Central memory CD8-positive, alpha-beta T cell (primary cell): ENCODE measurements around the gene NFKB1.
"Not testable (repeated sequence)": the region's sequence is repeated elsewhere in the genome, so short reads cannot be mapped to it uniquely, and the experiment has no call there.

Source experiments
- ATAC-seq: fragments of 150-1000 bp; cut with Tn5 transposase; replicated peaks from 2 replicates; pipeline ENCODE4 v1.10.0; 2022; ENCODE audit warnings: mild to moderate bottlenecking, moderate FRiP score, moderate number of reproducible peaks; ENCODE audit not compliant: poor library complexity, severe bottlenecking; ENCODE audit errors: extremely low read depth
- DNase-seq, 2 donors: peaks; one replicate each; pipeline ENCODE4 v3.0.0; 2021; ENCODE audit warnings: low spot score in 2 of 2
- H3K27ac Mint-ChIP-seq: one replicate; pipeline ENCODE4 v1.8.0; 2022; ENCODE audit warnings: low read depth, mild to moderate bottlenecking, moderate library complexity, mixed read lengths
- H3K27me3 Mint-ChIP-seq: one replicate; pipeline ENCODE4 v1.8.0; 2022; ENCODE audit warnings: mixed read lengths
- H3K36me3 Mint-ChIP-seq: one replicate; pipeline ENCODE4 v1.8.0; 2022; ENCODE audit warnings: mild to moderate bottlenecking, moderate library complexity, mixed read lengths; ENCODE audit not compliant: insufficient read depth
- H3K4me1 Mint-ChIP-seq: one replicate; pipeline ENCODE4 v1.8.0; 2022; ENCODE audit warnings: mixed read lengths
- H3K4me3 Mint-ChIP-seq: one replicate; pipeline ENCODE4 v1.8.0; 2022; ENCODE audit warnings: mild to moderate bottlenecking, moderate library complexity, mixed read lengths
- H3K9me3 Mint-ChIP-seq: one replicate; pipeline ENCODE4 v1.8.0; 2022; ENCODE audit warnings: mixed read lengths

Gene NFKB1

DNA sequence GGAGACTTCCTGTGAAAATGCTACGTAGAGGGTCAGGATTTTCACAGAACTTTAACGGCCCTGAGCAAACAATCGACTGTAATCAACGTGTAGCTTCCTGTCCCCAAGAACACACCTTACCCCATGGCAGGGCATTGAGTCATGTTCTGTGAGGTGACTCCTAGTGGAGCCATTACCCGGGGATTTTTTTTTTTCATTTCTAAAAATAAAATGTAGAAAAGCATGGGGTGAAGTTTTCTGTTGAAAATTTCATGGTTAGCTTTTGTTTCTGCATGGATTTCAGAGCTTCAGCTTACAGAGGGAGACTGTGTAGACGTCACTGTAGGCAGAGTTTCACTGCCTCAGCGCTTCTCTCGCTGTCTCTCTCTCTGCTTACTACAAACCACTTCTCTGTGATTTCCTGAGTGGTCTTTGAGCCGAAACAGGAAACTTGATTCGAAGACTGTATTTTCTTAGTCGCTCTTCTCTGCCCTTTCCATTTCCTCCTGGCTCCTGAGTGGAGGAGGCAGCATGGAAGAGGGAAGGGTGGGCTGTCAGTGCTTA, 111.7 kb downstream of the NFKB1 start:
- Mint-ChIP-seq H3K27ac (peak overlapping the region; percentile 96), H3K9me3 (no peaks in the 10 kb centered on the region), H3K4me3 (peak overlapping the region; percentile 82), H3K36me3 (peaks cover 55% of the 10 kb centered on the region), H3K4me1 (peaks cover 48% of the 10 kb centered on the region), H3K27me3 (no peaks in the 10 kb centered on the region)
- peak; percentile 90 for ATAC-seq
- DNase-seq: peak in 1 of 2 donors; percentile 41

DNA sequence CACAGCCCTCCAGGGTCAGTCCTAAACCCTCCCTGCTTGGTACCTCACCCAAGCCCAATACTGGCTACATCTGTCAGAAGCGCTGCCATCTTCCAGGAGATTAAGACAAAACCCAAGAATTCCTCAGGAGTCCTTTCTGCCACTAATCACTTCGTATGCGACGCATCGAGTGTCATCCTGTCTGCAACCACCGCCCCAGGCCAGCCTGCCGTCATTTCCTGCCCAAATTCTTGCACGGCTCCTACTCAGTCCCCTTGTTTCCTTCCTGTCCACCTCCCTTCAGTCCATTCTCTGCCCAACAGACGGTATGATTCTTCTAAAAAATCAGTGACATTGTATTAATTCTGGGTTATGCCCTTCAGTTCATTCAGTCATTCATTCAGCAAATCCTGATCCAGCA, 113.6 kb downstream of the NFKB1 start:
- ATAC-seq (no peak), DNase-seq (no peak)
- Mint-ChIP-seq H3K36me3 (peaks cover 45% of the 10 kb centered on the region), H3K27me3 (no peaks in the 10 kb centered on the region), H3K9me3 (no peaks in the 10 kb centered on the region), H3K4me3 (peak overlapping the region; percentile 82), H3K4me1 (peaks cover 42% of the 10 kb centered on the region), H3K27ac (peak overlapping the region; percentile 96)

DNA sequence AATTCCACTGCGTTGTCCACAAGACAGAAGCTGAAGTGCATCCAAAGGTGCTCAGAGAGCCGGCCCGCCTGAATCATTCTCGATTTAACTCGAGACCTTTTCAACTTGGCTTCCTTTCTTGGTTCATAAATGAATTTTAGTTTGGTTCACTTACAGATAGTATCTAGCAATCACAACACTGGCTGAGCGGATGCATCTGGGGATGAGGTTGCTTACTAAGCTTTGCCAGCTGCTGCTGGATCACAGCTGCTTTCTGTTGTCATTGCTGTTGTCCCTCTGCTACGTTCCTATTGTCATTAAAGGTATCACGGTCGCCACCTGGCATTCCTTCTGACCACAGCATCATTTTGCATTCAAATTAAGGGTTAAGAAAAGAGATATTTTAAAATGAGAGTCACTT, 115.5 kb downstream of the NFKB1 start:
- Mint-ChIP-seq H3K4me3 (no peak overlapping the region), H3K27me3 (no peaks in the 10 kb centered on the region), H3K9me3 (no peaks in the 10 kb centered on the region), H3K36me3 (peaks cover 30% of the 10 kb centered on the region), H3K4me1 (peaks cover 35% of the 10 kb centered on the region), H3K27ac (no peak overlapping the region)
- DNase-seq (no peak), ATAC-seq (no peak)

DNA sequence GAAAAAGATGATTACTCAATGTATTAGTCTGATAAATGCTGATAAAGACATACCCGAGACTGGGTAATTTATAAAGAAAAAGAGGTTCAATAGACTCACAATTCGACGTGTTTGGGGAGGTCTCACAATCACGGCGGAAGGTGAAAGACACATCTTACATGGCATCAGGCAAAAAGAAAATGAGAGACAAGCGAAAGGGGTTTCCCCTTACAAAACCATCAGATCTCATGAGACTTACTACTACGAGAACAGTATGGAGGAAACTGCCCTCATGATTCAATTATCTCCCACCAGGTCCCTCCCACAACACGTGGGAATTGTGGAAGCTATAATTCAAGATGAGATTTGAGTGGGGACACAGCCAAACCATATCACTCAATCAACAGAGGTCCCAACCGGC, 117.9 kb downstream of the NFKB1 start:
- peaks cover 20% of the 10 kb centered on the region for H3K36me3 Mint-ChIP-seq
- DNase-seq, ATAC-seq, H3K27ac Mint-ChIP-seq, H3K27me3 Mint-ChIP-seq, H3K9me3 Mint-ChIP-seq, H3K4me3 Mint-ChIP-seq: not testable (repeated sequence)
- H3K4me1 Mint-ChIP-seq: peaks cover 14% of the 10 kb centered on the region

DNA sequence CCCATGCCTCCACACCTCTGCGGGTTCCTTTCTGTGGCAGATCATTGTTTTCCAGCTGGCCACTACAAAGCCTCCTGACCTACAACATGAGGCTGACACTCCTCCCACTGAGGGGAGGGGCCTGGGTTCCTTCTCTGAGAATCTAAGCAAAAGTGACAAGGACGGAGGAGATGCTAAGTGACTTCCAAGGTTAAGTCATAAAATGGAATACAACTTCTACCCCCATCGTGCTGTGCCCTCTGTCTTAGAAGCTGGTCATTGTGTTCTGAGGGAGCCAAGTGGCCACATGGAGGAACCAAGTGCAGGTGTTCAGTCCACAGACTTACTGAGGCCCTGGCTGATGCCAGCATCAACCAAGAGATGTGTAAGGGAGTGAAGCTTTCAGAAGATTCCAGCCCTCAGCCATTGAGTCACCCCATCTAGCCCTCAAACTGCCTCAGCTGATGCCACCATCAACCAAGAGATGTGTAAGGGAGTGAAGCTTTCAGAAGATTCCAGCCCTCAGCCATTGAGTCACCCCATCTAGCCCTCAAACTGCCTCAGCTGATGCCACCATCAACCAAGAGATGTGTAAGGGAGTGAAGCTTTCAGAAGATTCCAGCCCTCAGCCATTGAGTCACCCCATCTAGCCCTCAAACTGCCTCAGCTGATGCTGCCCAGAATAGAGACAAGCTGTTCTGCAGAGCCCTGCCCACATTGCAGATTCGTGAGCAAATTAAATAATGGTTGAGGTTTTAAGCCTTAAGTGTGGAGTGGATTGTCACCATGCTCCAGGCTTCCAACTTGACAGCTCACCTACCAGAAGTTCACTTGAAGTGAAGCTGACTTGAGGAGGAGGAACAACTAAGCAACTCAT, 118.8 kb downstream of the NFKB1 start:
- H3K27ac Mint-ChIP-seq, H3K9me3 Mint-ChIP-seq, H3K4me1 Mint-ChIP-seq, H3K4me3 Mint-ChIP-seq, DNase-seq, ATAC-seq, H3K27me3 Mint-ChIP-seq: not testable (repeated sequence)
- peaks cover 14% of the 10 kb centered on the region for H3K36me3 Mint-ChIP-seq

DNA sequence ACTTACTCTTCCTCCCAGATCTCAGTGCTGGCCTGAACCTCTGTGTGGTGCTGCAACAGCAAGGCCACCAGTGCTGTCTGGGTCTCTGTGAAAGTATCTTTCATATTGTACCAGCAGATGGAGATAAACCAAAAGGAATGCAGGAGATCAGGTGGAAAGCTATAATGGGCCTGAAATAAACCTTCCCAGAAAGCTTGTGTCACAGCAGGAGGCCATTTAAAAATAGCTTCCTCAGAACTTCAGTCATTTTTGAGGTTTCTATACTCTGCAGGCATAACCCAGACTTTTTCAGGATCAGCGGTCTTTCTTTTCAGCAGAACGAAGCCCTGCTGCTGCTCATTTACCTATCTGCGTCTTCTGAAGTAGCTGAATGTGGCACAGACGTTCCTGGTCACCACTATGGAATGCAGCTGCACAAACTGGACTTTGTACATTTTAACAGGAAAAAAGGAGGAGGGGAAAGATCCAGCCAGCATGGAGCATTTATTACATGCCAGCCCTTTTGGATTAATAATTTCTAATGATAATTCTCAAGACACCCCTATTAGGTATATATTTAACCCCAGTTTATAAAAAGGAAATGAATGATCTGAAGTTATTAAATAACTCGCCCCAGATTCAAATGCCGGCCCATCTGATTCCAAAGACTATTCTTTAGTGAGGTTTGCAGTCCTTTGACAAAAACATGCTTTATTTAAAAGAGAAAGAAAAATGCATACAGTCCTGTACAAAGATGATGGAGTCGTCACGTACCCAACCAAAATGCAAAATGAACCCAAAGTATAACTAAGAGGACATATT, 119.7 kb downstream of the NFKB1 start:
- DNase-seq (no peak), ATAC-seq (peak; percentile 33)
- Mint-ChIP-seq H3K36me3 (peaks cover 11% of the 10 kb centered on the region), H3K27me3 (no peaks in the 10 kb centered on the region), H3K9me3 (no peaks in the 10 kb centered on the region), H3K4me1 (peaks cover 9% of the 10 kb centered on the region), H3K27ac (no peak overlapping the region), H3K4me3 (no peak overlapping the region)

DNA sequence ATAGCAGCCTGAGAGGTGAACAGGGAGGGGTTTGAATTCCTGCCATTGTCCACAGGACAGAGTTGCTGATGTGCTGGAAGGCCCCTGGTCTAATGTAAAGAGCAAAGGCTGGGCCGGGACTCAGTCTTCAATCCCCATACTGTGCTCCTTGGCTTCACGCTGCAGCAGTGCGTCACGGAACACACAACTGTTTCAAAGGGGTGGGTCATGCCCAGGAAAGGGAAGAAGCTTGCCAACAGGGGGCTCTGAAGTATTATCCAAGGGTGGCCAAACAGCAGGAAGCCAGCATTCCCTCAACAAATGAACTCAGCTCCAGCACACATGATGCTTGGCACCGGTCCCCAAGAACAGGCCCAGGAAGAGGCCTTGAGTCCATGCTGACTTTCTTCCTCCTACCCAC, 122.5 kb downstream of the NFKB1 start:
- H3K36me3 Mint-ChIP-seq: no peaks in the 10 kb centered on the region
- peaks cover 16% of the 10 kb centered on the region for H3K4me1 Mint-ChIP-seq
- no peak overlapping the region for H3K27ac Mint-ChIP-seq
- no peak overlapping the region for H3K4me3 Mint-ChIP-seq
- DNase-seq: no peak
- H3K9me3 Mint-ChIP-seq: no peaks in the 10 kb centered on the region
- ATAC-seq: no peak
- no peaks in the 10 kb centered on the region for H3K27me3 Mint-ChIP-seq

GRCh38 chr4:102624505-102624904, 123.3 kb downstream of the NFKB1 start:
- DNase-seq (no peak), ATAC-seq (no peak)
- Mint-ChIP-seq H3K9me3 (no peaks in the 10 kb centered on the region), H3K4me3 (no peak overlapping the region), H3K4me1 (peaks cover 17% of the 10 kb centered on the region), H3K27me3 (no peaks in the 10 kb centered on the region), H3K36me3 (no peaks in the 10 kb centered on the region), H3K27ac (peak overlapping the region; percentile 96)

- Mint-ChIP-seq H3K27ac (peak overlapping the region; percentile 96), H3K36me3 (no peaks in the 10 kb centered on the region), H3K4me1 (peaks cover 26% of the 10 kb centered on the region), H3K9me3 (no peaks in the 10 kb centered on the region), H3K27me3 (no peaks in the 10 kb centered on the region), H3K4me3 (peak overlapping the region; percentile 75)
- DNase-seq (peak; percentile 33 to 53), ATAC-seq (peak; percentile 92)
These were observed 124.2 kb downstream of the NFKB1 start for GRCh38 chr4:102625232-102625930.

GRCh38 chr4:102627831-102628523, 126.8 kb downstream of the NFKB1 start:
- H3K27me3 Mint-ChIP-seq: no peaks in the 10 kb centered on the region
- no peaks in the 10 kb centered on the region for H3K36me3 Mint-ChIP-seq
- H3K4me1 Mint-ChIP-seq: peaks cover 44% of the 10 kb centered on the region
- DNase-seq (no peak), ATAC-seq (no peak)
- no peak overlapping the region for H3K27ac Mint-ChIP-seq
- H3K4me3 Mint-ChIP-seq: no peak overlapping the region
- H3K9me3 Mint-ChIP-seq: no peaks in the 10 kb centered on the region

GRCh38 chr4:102629673-102630072, 128.5 kb downstream of the NFKB1 start:
- Mint-ChIP-seq H3K27ac (peak overlapping the region; percentile 84), H3K27me3 (no peaks in the 10 kb centered on the region), H3K4me1 (peaks cover 44% of the 10 kb centered on the region), H3K4me3 (peak overlapping the region; percentile 25), H3K9me3 (no peaks in the 10 kb centered on the region), H3K36me3 (no peaks in the 10 kb centered on the region)
- ATAC-seq (no peak), DNase-seq (no peak)

DNA sequence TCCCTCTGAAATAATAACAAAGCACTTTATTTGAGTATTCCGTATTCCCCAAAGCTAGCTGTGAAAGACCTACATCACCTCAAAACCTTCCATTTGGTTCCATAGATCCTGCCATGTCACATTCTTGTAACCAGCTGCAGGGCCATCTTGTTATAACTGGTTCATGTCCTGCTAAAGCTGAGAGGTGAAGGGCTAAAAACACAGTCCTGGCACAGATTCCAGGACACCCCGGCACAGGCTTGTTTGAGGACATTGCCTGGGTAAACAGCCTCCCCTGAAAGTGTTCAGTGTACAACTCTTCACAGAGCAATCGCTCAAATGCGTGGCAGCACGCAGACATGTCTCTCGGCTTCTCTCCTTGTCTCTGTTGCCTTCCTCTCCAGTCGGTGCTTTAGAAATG, 130.5 kb downstream of the NFKB1 start:
- ATAC-seq: no peak
- Mint-ChIP-seq H3K4me3 (no peak overlapping the region), H3K4me1 (peaks cover 35% of the 10 kb centered on the region), H3K27ac (peak overlapping the region; percentile 84), H3K36me3 (peaks cover 1% of the 10 kb centered on the region), H3K9me3 (no peaks in the 10 kb centered on the region), H3K27me3 (no peaks in the 10 kb centered on the region)
- DNase-seq: no peak
